Endothelial cell of umbilical vein (primary cell): ENCODE results near the gene CETP. TPM values are rescaled to one million over a fixed set of nuclear protein-coding genes. Genes with fewer than 3 reads are reported as not detected.
A peak's percentile ranks its signal among the peaks of the same experiment; 100 is the strongest.

Source experiments
- BruUV-seq: library from RNA; stranded (reverse); fragments of 400-500 nt; replicated peaks from 2 replicates; lab custom pipeline; 2021; lab: Mats Ljungman, UMichigan
- CTCF ChIA-PET: fragments of 300-600, 350-600 bp; sonication (Branson Sonifier 250); formaldehyde crosslinking; loops from one replicate; lab custom pipeline; 2021; ENCODE audit warnings: antibody characterized with exemption, inconsistent platforms; lab: Charles Lee
- POLR2A ChIA-PET: fragments of 300-600, 350-600 bp; sonication (Branson Sonifier 250); formaldehyde crosslinking; loops from one replicate; lab custom pipeline; 2021; ENCODE audit warnings: antibody characterized with exemption, inconsistent platforms; lab: Charles Lee
- DNase-seq: peaks from one replicate; pipeline ENCODE4 v3.0.0-alpha.2; 2011; ENCODE audit warnings: low read depth, low spot score
- FAIRE-seq: peaks from 2 replicates; lab custom pipeline; 2011; peaks lifted over from hg19 to GRCh38; lab: Jason Lieb, UNC
- H2AFZ ChIP-seq: 2 replicates; pipeline ENCODE4 v1.6.0; 2012; ENCODE audit warnings: low read depth, low read length, control low read depth, inconsistent platforms
- H3K27ac ChIP-seq: 2 replicates; pipeline ENCODE4 v1.5.1; 2011; ENCODE audit warnings: low read depth, mild to moderate bottlenecking, control low read depth, low read length, moderate library complexity; ENCODE audit not compliant: insufficient read depth
- H3K27me3 ChIP-seq, 2 experiments: 2 replicates each; pipeline versions ENCODE4 v1.6.0 to v1.6.1; 2011; ENCODE audit warnings: low read length in 2 of 2, mixed read lengths in 1 of 2; ENCODE audit not compliant: control insufficient read depth in 2 of 2, insufficient read depth in 2 of 2
- H3K36me3 ChIP-seq, 2 experiments: 2 replicates in 1 of 2; 3 replicates in 1 of 2; pipeline ENCODE4 v1.5.1; 2011; ENCODE audit warnings: low read length in 2 of 2, mild to moderate bottlenecking in 1 of 2, moderate library complexity in 1 of 2; ENCODE audit not compliant: control insufficient read depth in 2 of 2, insufficient read depth in 2 of 2; ENCODE audit errors: extremely low read depth in 1 of 2
- H3K4me1 ChIP-seq: 3 replicates; pipeline ENCODE4 v1.5.1; 2011; ENCODE audit warnings: mild to moderate bottlenecking, low read length; ENCODE audit not compliant: control insufficient read depth, insufficient read depth; ENCODE audit errors: extremely low read depth
- H3K4me2 ChIP-seq: 2 replicates; pipeline ENCODE4 v1.6.1; 2011; ENCODE audit warnings: low read length, control low read depth, mixed read lengths; ENCODE audit not compliant: insufficient read depth
- H3K4me3 ChIP-seq, 3 experiments: fragments of 200-600 bp in 1 of 3; sonication (generic), shearing (Covaris generic) in 1 of 3; replicated peaks in 1 of 3; 2 replicates each; pipeline ENCODE4 v1.5.1; 2011 to 2016; ENCODE audit warnings: control low read depth in 3 of 3, low read length in 3 of 3, mild to moderate bottlenecking in 2 of 3, inconsistent platforms in 1 of 3, low read depth in 1 of 3, moderate library complexity in 1 of 3; ENCODE audit not compliant: insufficient read depth in 1 of 3
- H3K79me2 ChIP-seq: 2 replicates; pipeline ENCODE4 v1.6.0; 2012; ENCODE audit warnings: low read length, inconsistent platforms; ENCODE audit not compliant: control insufficient read depth, insufficient read depth
- H3K9ac ChIP-seq: replicated peaks from 2 replicates; pipeline ENCODE3; 2011; ENCODE audit warnings: low read length, control low read depth; ENCODE audit not compliant: insufficient read depth; ENCODE audit errors: extremely low read depth
- H3K9me1 ChIP-seq: replicated peaks from 3 replicates; pipeline ENCODE4 v1.6.0; 2011; ENCODE audit warnings: mild to moderate bottlenecking, low read length; ENCODE audit not compliant: control insufficient read depth, insufficient read depth; ENCODE audit errors: extremely low read depth
- H3K9me3 ChIP-seq: replicated peaks from 2 replicates; pipeline ENCODE4 v1.5.1; 2012; ENCODE audit warnings: low read length, inconsistent platforms; ENCODE audit not compliant: control insufficient read depth, insufficient read depth
- H4K20me1 ChIP-seq: replicated peaks from 2 replicates; pipeline ENCODE3; 2011; ENCODE audit warnings: mild to moderate bottlenecking, low read length; ENCODE audit not compliant: control insufficient read depth, insufficient read depth; ENCODE audit errors: extremely low read depth
- CTCF ChIP-seq, 2 donors: IDR thresholded peaks; 1 replicate in 1 of 2; 2 replicates in 1 of 2; pipeline ENCODE4 v1.5.1; 2011; ENCODE audit warnings: low read length in 2 of 2, mild to moderate bottlenecking in 2 of 2, moderate library complexity in 2 of 2, control low read depth in 1 of 2, inconsistent platforms in 1 of 2, low read depth in 1 of 2; ENCODE audit not compliant: insufficient read depth in 1 of 2; ENCODE audit errors: extremely low read depth in 1 of 2
- EZH2 ChIP-seq: IDR thresholded peaks from 2 replicates; pipeline ENCODE4 v1.6.1; 2012; ENCODE audit warnings: borderline replicate concordance, low read depth, mild to moderate bottlenecking, moderate library complexity, low read length, inconsistent platforms; ENCODE audit not compliant: severe bottlenecking
- FOS ChIP-seq: IDR thresholded peaks from 2 replicates; pipeline ENCODE4 v1.6.1; 2011; ENCODE audit warnings: mild to moderate bottlenecking, low read length, moderate library complexity, borderline replicate concordance; ENCODE audit not compliant: insufficient read depth
- GATA2 ChIP-seq: IDR thresholded peaks from 2 replicates; pipeline ENCODE4 v1.7.0; 2011; ENCODE audit warnings: low read depth, mild to moderate bottlenecking, moderate library complexity, mixed read lengths, low read length; ENCODE audit not compliant: insufficient read length, insufficient read depth
- JUN ChIP-seq: IDR thresholded peaks from 2 replicates; pipeline ENCODE4 v1.6.1; 2011; ENCODE audit warnings: borderline replicate concordance, low read depth; ENCODE audit not compliant: insufficient read length, insufficient read depth
- MAX ChIP-seq: IDR thresholded peaks from 2 replicates; pipeline ENCODE4 v1.6.1; 2011; ENCODE audit not compliant: insufficient read depth, insufficient read length
- MYC ChIP-seq: IDR thresholded peaks from one replicate; pipeline ENCODE4 v1.6.1; 2011; ENCODE audit warnings: mild to moderate bottlenecking, low read depth, low read length
- POLR2A ChIP-seq: IDR thresholded peaks from 2 replicates; pipeline ENCODE4 v1.6.1; 2012; ENCODE audit warnings: low read depth, mild to moderate bottlenecking, control low read depth, low read length
- POLR2AphosphoS5 ChIP-seq: IDR thresholded peaks from 2 replicates; pipeline ENCODE4 v1.6.1; 2012; ENCODE audit warnings: low read depth, mild to moderate bottlenecking, control low read depth, low read length, moderate library complexity; ENCODE audit not compliant: insufficient read depth
- dilution Hi-C: fragments of 300-500 bp; cut with MboI; formaldehyde crosslinking; loops from one replicate; pipeline ENCODE4 v1.15.0; 2019; ENCODE audit warnings: low sequenced_read_pairs; ENCODE audit not compliant: extremely low pct_ligation_motif_present
- intact Hi-C: fragments of 100-400 bp; cut with micrococcal nuclease; formaldehyde crosslinking; loops from one replicate; pipeline ENCODE4 v1.10.0; 2022
- polyA plus RNA-seq, 4 experiments: library from polyadenylated mRNA; depleted of rRNA in 3 of 4; stranded (reverse) in 3 of 4; unstranded in 1 of 4; fragments of >200 nt; gene quantifications; 2 replicates each; pipeline versions ENCODE4 v1.2.1 to v1.2.3, GENCODE V29; 2011 to 2012; ENCODE audit warnings: missing spikeins in 1 of 4
- total RNA-seq: library from RNA; stranded (reverse); gene quantifications from 2 replicates; pipeline ENCODE4 v1.2.3, GENCODE V29; 2021

CETP gene
- total and polyA plus RNA-seq, 2 donors (not counting 3 experiments of a cell fraction or from before 2014, with no cell fraction given), result 2.2 to 2.8 TPM

GRCh38 chr16:57007050-57007449, 45.3 kb downstream of the CETP start:
- H3K27ac ChIP-seq, result no peak overlapping the region

More at GRCh38 chr16:57007050-57007449, 45.3 kb downstream of the CETP start:
- peak; percentile 49 for FAIRE-seq
- dilution Hi-C loops (no loop called here), intact Hi-C loops (no loop called here)
- ChIA-PET CTCF (interaction anchor here (1.0 to 1.5 kb wide), 3 partner anchors 11 to 38 kb away, joined by 3 to 4 read pairs (median 3); no protein-coding TSS in a partner anchor), POLR2A (interaction anchor here (0.6 kb wide), 1 partner anchor 39 kb away, joined by 5 read pairs; no protein-coding TSS in a partner anchor)
- H3K9me3 ChIP-seq, result no peaks in the 10 kb centered on the region
- no peak overlapping the region for H3K4me2 ChIP-seq
- no peaks in the 10 kb centered on the region for H3K9me1 ChIP-seq
- no TSS peak for BruUV-seq
- H4K20me1 ChIP-seq, result no peaks in the 10 kb centered on the region
- H3K27me3 ChIP-seq, result no peaks in the 10 kb centered on the region
- no peaks in the 10 kb centered on the region for H3K36me3 ChIP-seq
- DNase-seq, result no peak
- H3K4me3 ChIP-seq, result no peak overlapping the region
- no peak overlapping the region for H2AFZ ChIP-seq
- no peak overlapping the region for H3K9ac ChIP-seq
- TF ChIP-seq EZH2, result no peak
- TF ChIP-seq JUN, result no peak
- TF ChIP-seq POLR2AphosphoS5, result no peak
- TF ChIP-seq POLR2A, result no peak
- TF ChIP-seq GATA2, result no peak
- no peak for TF ChIP-seq MYC
- TF ChIP-seq FOS, result no peak
- no peak for TF ChIP-seq MAX
- TF ChIP-seq CTCF (IDR thresholded peaks at IDR 0.05; ENCODE audit: extremely low read depth in 1 of 2, insufficient read depth in 1 of 2, low read depth in 1 of 2, low read length in 2 of 2), result no peak
- H3K4me1 ChIP-seq, result no peaks in the 10 kb centered on the region
- H3K79me2 ChIP-seq, result no peaks in the 10 kb centered on the region
